SK-N-SH (cell line): ENCODE measurements around the gene ITSN1. TPM values are rescaled to one million over a fixed set of nuclear protein-coding genes. Genes with fewer than 3 reads are reported as not detected.

Source experiments
- CTCF ChIA-PET: fragments of 300-600, 350-600 bp; formaldehyde crosslinking; extraction: SDS; loops from one replicate; lab custom pipeline; 2021; lab: Yijun Ruan, JAX
- POLR2A ChIA-PET: fragments of 350-600 bp; sonication (Branson Sonifier 250); formaldehyde crosslinking; extraction: SDS; loops from one replicate; lab custom pipeline; 2020; ENCODE audit warnings: antibody characterized with exemption, inconsistent platforms; lab: Yijun Ruan, JAX
- DNase-seq: peaks from one replicate; pipeline ENCODE4 v3.0.0; 2012
- H2AFZ ChIP-seq: fragments of 200-600 bp; sonication (generic); 2 replicates; pipeline ENCODE4 v1.8.1; 2016; ENCODE audit warnings: antibody characterized with exemption, mild to moderate bottlenecking, low read depth
- H3F3A ChIP-seq: fragments of 200-600 bp; sonication (generic); replicated peaks from 2 replicates; pipeline ENCODE3; 2016; ENCODE audit warnings: antibody characterized with exemption, mild to moderate bottlenecking; ENCODE audit not compliant: insufficient read depth
- H3K27ac ChIP-seq, 2 experiments: fragments of 200-500 bp in 1 of 2; fragments of 200-600 bp in 1 of 2; sonication (Bioruptor generic) in 1 of 2; sonication (generic), shearing (Covaris generic) in 1 of 2; 2 replicates each; pipeline versions ENCODE4 v1.5.1 to v1.6.1; 2014 to 2016; ENCODE audit warnings: low read depth in 2 of 2, inconsistent platforms in 1 of 2, low read length in 1 of 2, mild to moderate bottlenecking in 1 of 2, mixed read lengths in 1 of 2
- H3K27me3 ChIP-seq: fragments of 200-600 bp; sonication (generic), shearing (Covaris generic); 2 replicates; pipeline ENCODE4 v1.6.1; 2016; ENCODE audit warnings: mixed run types; ENCODE audit not compliant: insufficient read depth
- H3K36me3 ChIP-seq, 2 experiments: fragments of 200-500 bp in 1 of 2; fragments of 200-600 bp in 1 of 2; sonication (Bioruptor generic) in 1 of 2; sonication (generic) in 1 of 2; replicated peaks in 1 of 2; 2 replicates each; pipeline versions ENCODE3 to v1.5.1; 2014 to 2016; ENCODE audit warnings: low read length in 1 of 2, mild to moderate bottlenecking in 1 of 2; ENCODE audit not compliant: insufficient read depth in 2 of 2, control insufficient read depth in 1 of 2
- H3K4me1 ChIP-seq, 2 experiments: fragments of 200-500 bp in 1 of 2; fragments of 200-600 bp in 1 of 2; sonication (Bioruptor generic) in 1 of 2; sonication (generic), shearing (Covaris generic) in 1 of 2; 2 replicates each; pipeline versions ENCODE4 v1.5.1 to v1.6.1; 2014 to 2016; ENCODE audit warnings: low read depth in 1 of 2, low read length in 1 of 2, mixed run types in 1 of 2; ENCODE audit not compliant: insufficient read depth in 2 of 2, control insufficient read depth in 1 of 2
- H3K4me2 ChIP-seq: fragments of 200-600 bp; sonication (generic), shearing (Covaris generic); 2 replicates; pipeline ENCODE4 v1.6.1; 2017; ENCODE audit warnings: mixed run types
- H3K4me3 ChIP-seq, 2 experiments: fragments of 200-500 bp in 1 of 2; fragments of 200-600 bp in 1 of 2; sonication (Bioruptor generic) in 1 of 2; sonication (generic), shearing (Covaris generic) in 1 of 2; 2 replicates each; pipeline versions ENCODE4 v1.5.1 to v1.8.1; 2014 to 2016; ENCODE audit warnings: low read depth in 2 of 2, inconsistent platforms in 1 of 2, low read length in 1 of 2, mild to moderate bottlenecking in 1 of 2, mixed read lengths in 1 of 2, moderate library complexity in 1 of 2
- H3K79me2 ChIP-seq: fragments of 200-600 bp; sonication (generic); 2 replicates; pipeline ENCODE4 v1.8.1; 2017; ENCODE audit warnings: mild to moderate bottlenecking; ENCODE audit not compliant: insufficient read depth
- H3K9ac ChIP-seq: fragments of 200-600 bp; sonication (generic); 2 replicates; pipeline ENCODE4 v1.6.1; 2017; ENCODE audit warnings: mixed run types
- H3K9me2 ChIP-seq: fragments of 200-600 bp; sonication (generic); 2 replicates; pipeline ENCODE4 v1.6.1; 2017; ENCODE audit warnings: mixed run types
- H3K9me3 ChIP-seq: fragments of 200-600 bp; sonication (generic); 2 replicates; pipeline ENCODE4 v1.6.1; 2017; ENCODE audit warnings: mixed run types, mild to moderate bottlenecking, moderate library complexity
- H4K20me1 ChIP-seq: fragments of 200-600 bp; sonication (generic); 2 replicates; pipeline ENCODE4 v1.6.1; 2017; ENCODE audit warnings: mild to moderate bottlenecking, mixed run types; ENCODE audit not compliant: insufficient read depth
- EZH2phosphoT487 ChIP-seq: fragments of 200-600 bp; sonication (generic); IDR thresholded peaks from 2 replicates; pipeline ENCODE4 v1.6.1; 2017; ENCODE audit warnings: low read depth, mixed run types, mild to moderate bottlenecking, antibody characterized with exemption, moderate library complexity, borderline replicate concordance
- FOXJ3 ChIP-seq: sonication (generic); formaldehyde crosslinking; IDR thresholded peaks from 2 replicates; pipeline ENCODE4 v1.5.1; 2020; ENCODE audit warnings: mild to moderate bottlenecking, missing genetic modification reagents
- FOXM1 ChIP-seq: IDR thresholded peaks from 2 replicates; pipeline ENCODE4 v1.4.0; 2012; ENCODE audit warnings: low read depth, mild to moderate bottlenecking
- GABPA ChIP-seq: IDR thresholded peaks from 2 replicates; pipeline ENCODE4 v1.4.0; 2012; ENCODE audit warnings: low read depth, mild to moderate bottlenecking
- GATA2 ChIP-seq: sonication (generic); formaldehyde crosslinking; IDR thresholded peaks from 2 replicates; pipeline ENCODE4 v1.5.0; 2020; ENCODE audit warnings: mild to moderate bottlenecking, missing genetic modification reagents
- JUND ChIP-seq: IDR thresholded peaks from 2 replicates; pipeline ENCODE4 v1.4.0; 2012
- MXI1 ChIP-seq: IDR thresholded peaks from 2 replicates; pipeline ENCODE4 v1.6.1; 2012; ENCODE audit warnings: mild to moderate bottlenecking, low read depth, low read length, improper control_type of control experiment
- SIN3A ChIP-seq: IDR thresholded peaks from 2 replicates; pipeline ENCODE4 v1.6.1; 2012; ENCODE audit warnings: low read depth, mild to moderate bottlenecking, low read length, moderate library complexity, borderline replicate concordance
- TEAD4 ChIP-seq: IDR thresholded peaks from 2 replicates; pipeline ENCODE4 v1.4.0; 2012; ENCODE audit warnings: mild to moderate bottlenecking, borderline replicate concordance; ENCODE audit not compliant: insufficient read depth
- YY1 ChIP-seq: IDR thresholded peaks from 2 replicates; pipeline ENCODE4 v1.4.0; 2012; ENCODE audit warnings: low read depth, mild to moderate bottlenecking
- WGBS: methylation state at CpG from one replicate; pipeline ENCODE4 v1.1.6; 2017; ENCODE audit warnings: low lambda C conversion rate; 5-methylcytosine and 5-hydroxymethylcytosine counted together
- polyA plus RNA-seq, 3 experiments: library from polyadenylated mRNA; depleted of rRNA; stranded (reverse); fragments of >200 nt; gene quantifications; 2 replicates each; pipeline ENCODE4 v1.2.3, GENCODE V29; 2012
- TF ChIP-seq, protein P1 (sequence below): IDR thresholded peaks from 2 replicates; pipeline ENCODE4 v1.4.0; 2012; ENCODE audit warnings: low read depth, borderline replicate concordance
- TF ChIP-seq, protein P2 (sequence below): IDR thresholded peaks from 2 replicates; pipeline ENCODE4; 2012
- TF ChIP-seq, protein P3 (sequence below): fragments of 150-350 bp; IDR thresholded peaks from 2 replicates; pipeline ENCODE4 v1.6.1; 2017; ENCODE audit warnings: antibody characterized with exemption, low read length, low read depth, borderline replicate concordance
- TF ChIP-seq, protein P4 (sequence below): fragments of 150-350 bp; IDR thresholded peaks from 2 replicates; pipeline ENCODE4 v1.6.1; 2016; ENCODE audit warnings: mild to moderate bottlenecking, low read depth, low read length

ITSN1 gene
- polyA plus RNA-seq, 1 of the 3 experiments (the other 2 are of a cell fraction), result 27.8 TPM

DNA sequence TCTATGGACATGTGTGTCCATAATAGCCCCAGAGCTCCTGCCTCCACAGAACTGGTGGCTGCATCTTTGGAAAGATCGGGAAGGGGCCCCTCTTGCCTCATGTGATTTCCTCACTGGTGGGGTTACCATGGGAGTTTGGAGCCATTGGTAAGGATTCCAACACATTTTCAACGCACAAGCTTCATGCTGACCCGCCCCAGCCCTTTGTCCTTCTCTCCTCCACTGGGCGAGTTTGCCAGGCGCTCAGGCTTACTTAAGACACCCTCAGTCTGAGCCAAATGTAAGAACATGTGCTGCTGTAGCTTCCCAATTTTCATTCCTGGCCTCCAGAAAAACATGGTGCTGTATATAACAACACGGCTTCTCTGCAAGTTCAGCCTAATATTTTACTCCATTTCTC is 200.9 kb downstream of the ITSN1 start:
- Histone ChIP-seq H4K20me1 (no peaks in the 10 kb centered on the region), H3K9me3 (no peaks in the 10 kb centered on the region), H3F3A (no peaks in the 10 kb centered on the region), H3K4me2 (no peak overlapping the region), H3K4me3 (no peak overlapping the region), H3K4me1 (no peaks in the 10 kb centered on the region), H3K36me3 (peaks cover 7 to 9% of the 10 kb centered on the region in 2 experiments), H3K9me2 (no peaks in the 10 kb centered on the region), H3K79me2 (no peaks in the 10 kb centered on the region), H3K27me3 (no peaks in the 10 kb centered on the region), H3K9ac (no peak overlapping the region), H2AFZ (no peak overlapping the region), H3K27ac (no peak overlapping the region)
- 96% methylated on average over 4 of the region's 6 CpGs for WGBS
- no peak for DNase-seq
- CTCF ChIA-PET, result interaction anchor here (1.3 kb wide), 1 partner anchor 22 kb away, joined by 4 read pairs; no protein-coding TSS in a partner anchor
- TF ChIP-seq GATA2 (CRISPR knock-in tag), result no peak
- TF ChIP-seq SIN3A, result no peak
- no peak for TF ChIP-seq EZH2phosphoT487
- TF ChIP-seq, protein P1, sequence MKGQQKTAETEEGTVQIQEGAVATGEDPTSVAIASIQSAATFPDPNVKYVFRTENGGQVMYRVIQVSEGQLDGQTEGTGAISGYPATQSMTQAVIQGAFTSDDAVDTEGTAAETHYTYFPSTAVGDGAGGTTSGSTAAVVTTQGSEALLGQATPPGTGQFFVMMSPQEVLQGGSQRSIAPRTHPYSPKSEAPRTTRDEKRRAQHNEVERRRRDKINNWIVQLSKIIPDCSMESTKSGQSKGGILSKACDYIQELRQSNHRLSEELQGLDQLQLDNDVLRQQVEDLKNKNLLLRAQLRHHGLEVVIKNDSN, result no peak
- TF ChIP-seq JUND, result no peak
- no peak for TF ChIP-seq YY1
- no peak for TF ChIP-seq GABPA
- no peak for TF ChIP-seq FOXM1
- TF ChIP-seq, protein P2, sequence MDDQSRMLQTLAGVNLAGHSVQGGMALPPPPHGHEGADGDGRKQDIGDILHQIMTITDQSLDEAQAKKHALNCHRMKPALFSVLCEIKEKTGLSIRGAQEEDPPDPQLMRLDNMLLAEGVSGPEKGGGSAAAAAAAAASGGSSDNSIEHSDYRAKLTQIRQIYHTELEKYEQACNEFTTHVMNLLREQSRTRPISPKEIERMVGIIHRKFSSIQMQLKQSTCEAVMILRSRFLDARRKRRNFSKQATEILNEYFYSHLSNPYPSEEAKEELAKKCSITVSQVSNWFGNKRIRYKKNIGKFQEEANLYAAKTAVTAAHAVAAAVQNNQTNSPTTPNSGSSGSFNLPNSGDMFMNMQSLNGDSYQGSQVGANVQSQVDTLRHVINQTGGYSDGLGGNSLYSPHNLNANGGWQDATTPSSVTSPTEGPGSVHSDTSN, result no peak
- no peak for TF ChIP-seq FOXJ3 (CRISPR knock-in tag)
- TF ChIP-seq, protein P3, sequence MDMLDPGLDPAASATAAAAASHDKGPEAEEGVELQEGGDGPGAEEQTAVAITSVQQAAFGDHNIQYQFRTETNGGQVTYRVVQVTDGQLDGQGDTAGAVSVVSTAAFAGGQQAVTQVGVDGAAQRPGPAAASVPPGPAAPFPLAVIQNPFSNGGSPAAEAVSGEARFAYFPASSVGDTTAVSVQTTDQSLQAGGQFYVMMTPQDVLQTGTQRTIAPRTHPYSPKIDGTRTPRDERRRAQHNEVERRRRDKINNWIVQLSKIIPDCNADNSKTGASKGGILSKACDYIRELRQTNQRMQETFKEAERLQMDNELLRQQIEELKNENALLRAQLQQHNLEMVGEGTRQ, result no peak
- TF ChIP-seq, protein P4, sequence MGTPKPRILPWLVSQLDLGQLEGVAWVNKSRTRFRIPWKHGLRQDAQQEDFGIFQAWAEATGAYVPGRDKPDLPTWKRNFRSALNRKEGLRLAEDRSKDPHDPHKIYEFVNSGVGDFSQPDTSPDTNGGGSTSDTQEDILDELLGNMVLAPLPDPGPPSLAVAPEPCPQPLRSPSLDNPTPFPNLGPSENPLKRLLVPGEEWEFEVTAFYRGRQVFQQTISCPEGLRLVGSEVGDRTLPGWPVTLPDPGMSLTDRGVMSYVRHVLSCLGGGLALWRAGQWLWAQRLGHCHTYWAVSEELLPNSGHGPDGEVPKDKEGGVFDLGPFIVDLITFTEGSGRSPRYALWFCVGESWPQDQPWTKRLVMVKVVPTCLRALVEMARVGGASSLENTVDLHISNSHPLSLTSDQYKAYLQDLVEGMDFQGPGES, result no peak
- TF ChIP-seq TEAD4, result no peak
- no peak for TF ChIP-seq MXI1
- POLR2A ChIA-PET, result interaction anchor here (0.6 kb wide), 1 partner anchor 170 kb away, joined by 3 read pairs; no protein-coding TSS in a partner anchor
